B cell (primary cell): Measurements from ENCODE around the gene ADGRA1.

Experiments
- CTCF ChIP-seq: fragments of 200-600 bp; IDR thresholded peaks from one replicate; pipeline ENCODE4 v1.8.0; 2022; ENCODE audit warnings: antibody characterized with exemption, mild to moderate bottlenecking
- EZH2 ChIP-seq: IDR thresholded peaks from 2 replicates; pipeline ENCODE4 v1.6.1; 2012; ENCODE audit warnings: borderline replicate concordance, low read depth, mild to moderate bottlenecking, moderate library complexity, low read length; ENCODE audit not compliant: insufficient read depth, poor library complexity, severe bottlenecking

- TF ChIP-seq CTCF (no peak), EZH2 (no peak)
Observed at GRCh38 chr10:133072720-133073390, 14.9 kb upstream of the ADGRA1 start.
